ENCODE measurements around the gene CHRNB1.

CHRNB1 gene

GRCh38 chr17:7439462-7440112 lies 5.3 kb upstream of the CHRNB1 start, which contains the start of gene FGF11:
FGF11 (plus strand) TSS chr17:7439512; CDS start chr17:7439621, 109 bp downstream.
- CTCF ChIA-PET = interaction anchor here (0.6 to 4.3 kb wide), 3 partner anchors 36 to 121 kb away, joined by 3 to 28 read pairs (median 5); partner anchors contain the start of gene SENP3

GRCh38 chr17:7440113-7440833 lies 4.6 kb upstream of the CHRNB1 start:
- ChIA-PET CTCF (interaction anchor here (0.6 to 4.3 kb wide), 5 partner anchors 36 to 121 kb away, joined by 3 to 28 read pairs (median 4); partner anchors contain the start of gene SENP3), POLR2A (ENCODE audit: low non-redundant PET) (interaction anchor here (0.7 to 0.8 kb wide), 4 partner anchors 11 to 63 kb away, joined by 3 to 4 read pairs (median 3); no protein-coding TSS in a partner anchor)
- DNase-seq (ENCODE audit: low spot score) = no peak
- peak overlapping the region; percentile 84 for H3K27ac ChIP-seq
- no peak for TF ChIP-seq CTCF (conservative IDR thresholded peaks at IDR 0.05; ENCODE audit: low read depth)

More at GRCh38 chr17:7439462-7440112, 5.3 kb upstream of the CHRNB1 start, which contains the start of gene FGF11:
- H3K27ac ChIP-seq = peak within 1 kb of the TSS; percentile 92
- POLR2A ChIA-PET (ENCODE audit: low non-redundant PET) = interaction anchor here (0.7 kb wide), 1 partner anchor 16 kb away, joined by 3 read pairs; no protein-coding TSS in a partner anchor
- DNase-seq (ENCODE audit: low spot score) = no peak
- TF ChIP-seq CTCF (conservative IDR thresholded peaks at IDR 0.05; ENCODE audit: low read depth) = no peak

GRCh38 chr17:7440834-7441195 lies 4.0 kb upstream of the CHRNB1 start:
- ChIA-PET POLR2A (ENCODE audit: low non-redundant PET) (interaction anchor here (0.7 to 1.1 kb wide), 4 partner anchors 10 to 119 kb away, joined by 3 to 10 read pairs (median 4); no protein-coding TSS in a partner anchor), CTCF (interaction anchor here (1.0 to 1.5 kb wide), 3 partner anchors 35 to 120 kb away, joined by 3 to 4 read pairs (median 3); no protein-coding TSS in a partner anchor)
- DNase-seq (ENCODE audit: low spot score) = no peak
- H3K27ac ChIP-seq = peak overlapping the region; percentile 84
- no peak for TF ChIP-seq CTCF (conservative IDR thresholded peaks at IDR 0.05; ENCODE audit: low read depth)

DNA sequence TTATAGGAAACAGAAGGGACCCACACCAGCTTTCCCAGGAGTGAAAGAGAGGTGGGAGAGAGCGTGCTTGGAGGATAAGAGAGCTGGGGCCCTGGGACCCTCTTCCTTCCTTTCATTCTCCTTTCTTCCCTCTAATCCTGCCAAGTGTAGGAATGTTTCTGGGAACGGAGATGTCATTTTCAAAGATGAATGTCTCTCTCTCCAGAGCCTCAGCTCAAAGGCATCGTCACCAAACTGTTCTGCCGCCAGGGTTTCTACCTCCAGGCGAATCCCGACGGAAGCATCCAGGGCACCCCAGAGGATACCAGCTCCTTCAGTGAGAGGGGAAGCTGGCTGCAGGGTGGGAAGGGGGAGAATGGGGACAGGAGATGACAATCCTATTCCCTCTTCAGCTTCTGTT lies 3.6 kb upstream of the CHRNB1 start:
- DNase-seq (ENCODE audit: low spot score) = no peak
- TF ChIP-seq CTCF (conservative IDR thresholded peaks at IDR 0.05; ENCODE audit: low read depth) = no peak
- ChIA-PET CTCF (interaction anchor here (1.1 to 1.5 kb wide), 2 partner anchors 86 to 119 kb away, joined by 3 to 4 read pairs; no protein-coding TSS in a partner anchor), POLR2A (ENCODE audit: low non-redundant PET) (interaction anchor here (0.7 to 1.1 kb wide), 4 partner anchors 10 to 119 kb away, joined by 3 to 10 read pairs (median 4); no protein-coding TSS in a partner anchor)
- peak overlapping the region; percentile 84 for H3K27ac ChIP-seq

DNA sequence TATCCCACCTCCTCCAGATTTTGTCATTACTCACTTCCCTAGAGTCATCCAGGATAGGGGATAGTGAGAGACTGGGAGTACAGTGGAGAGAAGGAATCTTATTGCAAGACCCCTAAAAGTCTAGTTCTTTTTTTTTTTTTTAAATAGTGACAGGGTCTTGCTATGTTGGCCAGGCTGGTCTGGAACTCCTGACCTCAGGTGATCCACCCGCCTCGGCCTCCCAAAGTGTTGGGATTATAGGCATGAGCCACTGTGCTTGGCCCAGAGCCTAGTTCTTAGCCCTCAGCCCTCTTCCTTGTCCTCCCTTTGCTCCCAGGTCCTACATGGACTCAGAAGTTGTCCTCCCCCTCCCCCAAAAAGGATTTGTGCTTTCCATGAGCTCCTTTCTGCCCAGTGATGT lies 2.7 kb upstream of the CHRNB1 start:
- TF ChIP-seq CTCF (conservative IDR thresholded peaks at IDR 0.05; ENCODE audit: low read depth) = no peak
- ChIA-PET POLR2A (ENCODE audit: low non-redundant PET) (interaction anchor here (0.5 to 0.6 kb wide), 2 partner anchors 9 to 42 kb away, joined by 3 to 5 read pairs; partner anchors contain the start of gene POLR2A), CTCF (no interaction called here)
- H3K27ac ChIP-seq = peak overlapping the region; percentile 84
- DNase-seq (ENCODE audit: low spot score) = no peak

All from RWPE1 (cell line).